HG03135 (cell line): ENCODE data around the gene OTOR.
A peak's percentile ranks its signal among the peaks of the same experiment; 100 is the strongest.

Experiments used
- ATAC-seq: cut with Tn5 transposase; IDR thresholded peaks from one replicate; pipeline ENCODE4 v1.9.1; 2021; ENCODE audit warnings: mild to moderate bottlenecking, moderate library complexity; ENCODE audit not compliant: unreplicated experiment

OTOR gene, protein sequence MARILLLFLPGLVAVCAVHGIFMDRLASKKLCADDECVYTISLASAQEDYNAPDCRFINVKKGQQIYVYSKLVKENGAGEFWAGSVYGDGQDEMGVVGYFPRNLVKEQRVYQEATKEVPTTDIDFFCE

DNA sequence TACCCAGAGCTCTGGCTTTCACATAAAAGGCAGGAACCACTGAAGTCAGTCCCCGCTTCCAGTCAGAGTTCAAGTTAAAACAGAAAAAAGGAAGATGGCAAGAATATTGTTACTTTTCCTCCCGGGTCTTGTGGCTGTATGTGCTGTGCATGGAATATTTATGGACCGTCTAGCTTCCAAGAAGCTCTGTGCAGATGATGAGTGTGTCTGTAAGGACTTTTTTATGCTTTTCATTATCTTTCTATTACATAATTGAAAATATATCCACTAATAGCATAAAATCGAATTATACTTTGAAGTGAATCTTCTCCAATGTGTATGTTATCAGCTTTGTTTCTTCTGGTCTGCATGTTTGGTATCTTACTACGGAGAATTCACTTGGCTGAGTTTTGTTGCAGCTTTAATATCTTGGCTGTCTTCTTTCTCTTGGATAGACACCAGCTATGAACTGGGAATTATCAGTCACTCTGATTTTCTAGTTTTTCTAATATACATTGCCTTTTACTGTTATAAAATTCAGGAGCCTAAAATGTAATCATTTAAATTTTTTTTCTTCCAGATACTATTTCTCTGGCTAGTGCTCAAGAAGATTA lies at the start of gene OTOR:
TSS of gene OTOR (plus strand) at position 51 of the 593 bp plus-strand sequence. CDS start at position 95, 44 bp downstream.
- no peak for ATAC-seq

DNA sequence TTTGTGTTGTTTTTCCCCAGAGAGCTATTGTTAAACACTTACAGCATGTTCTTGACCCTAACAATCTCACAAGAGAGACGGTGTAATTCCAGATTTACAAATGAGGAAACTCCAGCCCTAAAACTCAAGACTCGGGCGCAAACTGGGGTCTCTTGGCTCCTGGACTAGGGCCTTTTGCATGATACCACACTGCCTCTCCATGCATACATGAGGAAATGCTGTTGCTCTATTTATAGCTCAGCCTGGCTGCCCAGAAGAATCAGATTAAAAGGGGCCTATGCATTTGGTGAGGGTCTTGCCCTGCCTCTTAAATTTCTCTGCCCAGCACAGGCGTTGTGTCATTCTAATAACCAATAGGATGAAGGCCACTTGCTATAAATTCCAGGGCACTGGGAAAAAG lies 48.9 kb upstream of the OTOR start:
- ATAC-seq, result no peak

DNA sequence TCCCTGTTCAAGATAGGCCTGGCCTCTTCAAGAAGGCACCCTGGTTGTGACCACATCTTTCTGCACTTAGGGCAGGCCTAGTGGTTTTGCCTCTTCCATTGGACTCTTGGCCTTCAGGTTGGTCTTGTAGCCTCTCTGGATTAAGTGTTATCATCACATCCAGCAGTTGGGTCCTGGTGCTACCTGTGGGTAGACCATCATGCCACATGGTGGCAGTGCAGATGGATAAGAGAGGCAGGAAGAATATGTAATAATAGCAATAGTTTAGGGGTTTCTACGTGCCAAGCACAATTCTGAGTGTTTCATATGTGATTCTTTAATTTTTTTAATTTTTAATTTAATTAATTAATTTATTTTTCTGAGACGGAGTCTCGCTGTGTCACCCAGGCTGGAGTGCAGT lies 46.9 kb upstream of the OTOR start:
- peak; percentile 54 for ATAC-seq

- no peak for ATAC-seq
Observed at GRCh38 chr20:16703570-16703969, 44.6 kb upstream of the OTOR start.

DNA sequence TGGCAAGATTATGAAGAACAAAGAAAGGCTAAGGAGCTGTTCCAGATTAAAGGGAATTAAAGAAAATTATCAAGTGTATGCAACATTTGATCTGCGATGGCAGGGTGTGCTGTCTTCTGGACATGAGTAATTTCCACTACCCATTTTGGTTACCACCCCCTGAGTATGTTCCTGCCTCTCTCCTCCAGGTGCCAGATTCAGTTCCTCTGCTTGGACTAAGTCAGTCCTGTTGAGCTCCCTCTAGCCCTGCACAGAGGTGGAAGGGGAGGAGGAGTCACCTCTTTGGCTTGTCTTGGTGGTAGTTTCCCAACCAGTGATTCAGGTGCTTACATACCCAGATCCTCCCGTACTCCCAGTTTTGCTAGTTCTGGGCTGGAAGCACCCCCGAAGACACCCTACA lies 40.5 kb upstream of the OTOR start:
- ATAC-seq, result no peak

- ATAC-seq, result no peak
Observed at GRCh38 chr20:16708602-16709001, 39.6 kb upstream of the OTOR start.

- ATAC-seq, result peak; percentile 90
Observed at GRCh38 chr20:16709017-16709416, 39.1 kb upstream of the OTOR start.

- ATAC-seq, result no peak
Observed at GRCh38 chr20:16710781-16711180, 37.4 kb upstream of the OTOR start.

- ATAC-seq, result no peak
Observed at GRCh38 chr20:16711661-16712258, 36.4 kb upstream of the OTOR start.

GRCh38 chr20:16712511-16712947 lies 35.6 kb upstream of the OTOR start:
- ATAC-seq, result no peak

DNA sequence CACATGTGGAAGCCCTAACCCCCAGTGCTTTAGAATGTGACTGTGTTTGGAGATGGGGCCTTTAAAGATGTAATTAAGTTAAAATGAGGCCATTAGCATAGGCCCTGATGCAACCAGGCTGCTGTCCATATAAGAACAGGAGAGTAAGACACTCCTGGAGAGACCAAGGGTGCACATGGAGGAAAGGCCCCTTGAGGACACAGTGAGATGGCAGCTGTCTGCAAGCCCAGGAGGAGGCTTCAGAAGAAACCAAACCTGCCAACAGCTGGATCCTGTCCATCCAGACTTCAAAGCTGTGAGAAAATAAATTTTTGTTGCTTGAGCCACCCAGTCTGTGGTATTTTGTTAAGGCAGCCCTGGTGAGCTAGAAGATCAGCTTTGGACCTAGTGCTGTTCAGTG lies 35.1 kb upstream of the OTOR start:
- ATAC-seq, result no peak

GRCh38 chr20:16714242-16714641 lies 33.9 kb upstream of the OTOR start:
- ATAC-seq, result no peak

DNA sequence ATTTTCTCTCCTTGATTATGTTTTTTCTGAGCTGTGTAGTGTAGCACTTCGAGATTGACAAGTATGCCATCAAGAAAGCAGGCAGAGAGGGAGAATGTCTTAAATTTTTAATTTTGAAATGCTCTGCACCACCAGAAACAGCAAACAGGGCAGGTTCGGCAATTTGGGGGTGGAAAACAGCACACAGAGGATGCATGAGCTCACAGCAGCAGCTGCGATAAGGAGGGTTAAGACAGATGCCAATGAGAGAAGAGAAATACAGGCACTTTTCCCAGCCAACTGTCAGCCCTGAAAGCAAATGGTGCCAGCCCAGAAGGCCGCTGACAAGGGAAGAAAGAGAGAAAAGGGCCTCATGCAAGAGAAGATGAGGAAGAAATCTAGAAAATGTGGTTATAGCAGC lies 33.4 kb upstream of the OTOR start:
- ATAC-seq, result no peak

GRCh38 chr20:16719421-16719820 lies 28.7 kb upstream of the OTOR start:
- ATAC-seq, result no peak

DNA sequence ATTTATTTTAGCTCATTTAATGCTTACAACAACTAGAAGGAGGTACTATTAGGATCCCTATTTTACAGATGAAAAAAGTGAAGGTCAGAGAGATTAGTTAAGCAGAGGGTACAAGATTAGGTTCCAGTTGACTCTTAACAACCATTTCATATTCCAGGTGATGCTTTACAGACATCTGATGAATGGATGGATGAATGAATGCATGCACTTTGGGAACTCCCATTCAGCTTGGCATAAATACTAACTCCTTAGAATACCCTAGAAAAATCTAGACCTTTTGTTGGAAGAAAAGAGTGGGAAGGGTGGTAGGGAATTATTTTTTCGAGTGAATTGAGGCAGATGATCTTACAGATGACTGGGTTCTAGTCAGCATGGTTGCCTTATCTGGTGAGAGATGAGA lies 19.1 kb upstream of the OTOR start:
- no peak for ATAC-seq

GRCh38 chr20:16729565-16730460 lies 18.3 kb upstream of the OTOR start, which contains the start of gene SNRPB2:
Gene SNRPB2 (plus strand): TSS chr20:16730026. CDS start chr20:16731703, 1,677 bp downstream.
- peak; percentile 98 for ATAC-seq

GRCh38 chr20:16732506-16733152 lies 15.5 kb upstream of the OTOR start:
- no peak for ATAC-seq

DNA sequence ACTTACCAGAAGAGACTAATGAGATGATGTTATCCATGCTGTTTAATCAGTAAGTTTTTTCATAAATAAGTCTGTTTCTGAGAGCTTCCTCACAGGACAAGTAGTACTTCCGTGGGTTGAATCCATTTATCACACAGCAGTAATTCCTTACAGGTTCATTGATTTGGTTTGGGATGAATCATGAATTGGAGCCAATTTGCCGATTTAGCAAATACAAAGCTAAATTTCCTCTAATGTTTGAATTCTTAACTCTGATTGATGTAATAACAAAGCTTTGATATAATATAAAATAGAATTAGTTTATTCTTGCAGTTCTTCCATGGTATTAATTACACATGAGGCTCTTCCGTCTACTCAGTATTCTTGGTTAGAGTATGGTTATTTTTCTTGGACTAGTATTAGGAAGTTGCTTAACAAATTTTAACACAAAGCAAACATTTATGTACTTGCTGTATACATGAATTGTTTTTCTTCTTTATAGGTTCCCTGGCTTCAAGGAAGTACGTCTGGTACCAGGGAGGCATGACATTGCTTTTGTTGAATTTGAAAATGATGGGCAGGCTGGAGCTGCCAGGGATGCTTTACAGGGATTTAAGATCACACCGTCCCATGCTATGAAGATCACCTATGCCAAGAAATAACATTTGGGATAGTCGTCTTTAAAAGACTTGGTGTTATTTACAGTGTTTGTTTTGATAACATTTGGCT lies 7.6 kb upstream of the OTOR start:
- no peak for ATAC-seq

DNA sequence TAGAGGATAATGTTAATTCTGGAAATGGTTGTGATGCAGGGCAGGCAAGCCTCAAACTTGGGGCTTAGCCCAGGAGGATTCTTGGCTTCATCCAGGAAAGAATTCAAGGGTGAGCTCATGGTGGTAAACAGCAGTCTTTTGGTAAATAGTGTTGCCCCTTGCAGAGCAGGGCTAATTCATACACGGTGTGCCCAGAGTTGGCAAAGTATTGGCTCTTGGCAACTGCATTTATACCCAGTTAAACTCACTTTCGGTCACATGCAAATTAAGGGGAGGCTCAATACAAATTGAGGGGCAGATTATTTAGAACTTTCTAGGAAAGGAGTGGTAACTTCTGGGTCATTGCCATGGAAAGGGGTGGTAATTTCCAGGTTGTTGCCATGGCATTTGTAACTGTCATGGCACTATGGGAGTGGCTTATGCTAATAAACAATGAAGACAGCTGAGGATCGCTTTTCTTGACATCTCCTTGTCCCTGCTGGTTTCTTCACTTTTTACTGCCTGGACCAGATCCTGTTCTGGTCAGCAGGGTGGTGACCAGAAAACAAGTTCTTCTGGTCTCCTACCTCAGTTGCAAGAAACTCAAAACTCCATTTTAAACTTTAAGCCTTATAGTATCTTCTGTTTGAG lies 3.9 kb upstream of the OTOR start:
- ATAC-seq, result no peak

- no peak for ATAC-seq
Observed at GRCh38 chr20:16745204-16745603, 3.0 kb upstream of the OTOR start.
